HG03159 (cell line): Measurements from ENCODE around the gene KLHL10.
A peak's percentile ranks its signal among the peaks of the same experiment; 100 is the strongest.

ENCODE experiments used
- ATAC-seq: cut with Tn5 transposase; IDR thresholded peaks from one replicate; pipeline ENCODE4 v1.9.1; 2021; ENCODE audit warnings: mild to moderate bottlenecking, moderate library complexity; ENCODE audit not compliant: unreplicated experiment

Gene KLHL10

GRCh38 chr17:41837761-41838538 lies at the start of gene KLHL10:
TSS of gene KLHL10 (plus strand) at chr17:41837825. CDS start at chr17:41837933, 108 bp downstream.
- no peak for ATAC-seq

DNA sequence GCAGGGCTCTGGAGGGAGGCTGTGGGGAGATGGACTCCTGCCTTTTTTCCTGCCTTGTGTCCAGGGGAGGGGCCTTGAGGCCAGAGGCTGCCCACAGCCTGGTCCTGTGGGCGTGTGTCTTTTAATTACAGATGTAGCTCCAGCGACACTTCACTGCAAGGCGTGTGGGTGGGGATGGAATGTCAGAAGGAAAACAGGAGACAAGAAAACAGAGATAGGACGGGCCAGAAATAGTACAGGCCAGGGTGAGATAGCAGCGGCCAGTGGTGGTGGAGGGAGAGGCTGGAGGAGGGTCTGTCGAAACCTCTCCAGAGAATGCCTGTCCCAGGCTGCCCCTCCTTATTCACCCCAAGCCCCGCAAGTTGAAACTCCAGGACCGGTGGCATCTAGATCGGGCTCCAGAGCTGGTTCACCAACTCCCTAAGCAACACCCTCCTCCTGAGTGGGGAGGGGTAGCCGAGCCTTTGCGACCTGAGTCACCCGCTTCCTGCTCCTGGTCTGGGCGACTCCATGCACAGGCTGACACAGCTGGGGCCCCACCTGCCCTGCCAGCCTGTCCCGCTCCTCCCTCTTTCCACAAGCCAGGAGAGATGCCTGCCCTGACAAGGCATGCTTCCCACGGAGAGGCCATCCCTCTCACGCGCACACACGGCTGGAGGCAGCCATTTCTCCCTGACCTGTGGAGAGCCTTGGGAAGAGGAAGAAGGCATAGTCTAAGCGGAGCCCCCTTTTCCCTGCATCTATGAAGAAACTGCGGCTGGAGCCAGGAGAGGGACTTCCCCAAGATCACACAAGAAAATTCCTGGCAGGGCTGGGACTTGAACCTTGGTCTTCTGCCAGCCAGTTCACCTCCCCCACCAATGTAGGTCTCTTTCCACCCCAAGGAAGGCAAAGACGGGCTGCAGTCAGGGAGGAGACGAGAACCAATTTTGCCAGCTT lies 44.5 kb upstream of the KLHL10 start:
- ATAC-seq: no peak

GRCh38 chr17:41793784-41794539 lies 43.7 kb upstream of the KLHL10 start:
- ATAC-seq: no peak

DNA sequence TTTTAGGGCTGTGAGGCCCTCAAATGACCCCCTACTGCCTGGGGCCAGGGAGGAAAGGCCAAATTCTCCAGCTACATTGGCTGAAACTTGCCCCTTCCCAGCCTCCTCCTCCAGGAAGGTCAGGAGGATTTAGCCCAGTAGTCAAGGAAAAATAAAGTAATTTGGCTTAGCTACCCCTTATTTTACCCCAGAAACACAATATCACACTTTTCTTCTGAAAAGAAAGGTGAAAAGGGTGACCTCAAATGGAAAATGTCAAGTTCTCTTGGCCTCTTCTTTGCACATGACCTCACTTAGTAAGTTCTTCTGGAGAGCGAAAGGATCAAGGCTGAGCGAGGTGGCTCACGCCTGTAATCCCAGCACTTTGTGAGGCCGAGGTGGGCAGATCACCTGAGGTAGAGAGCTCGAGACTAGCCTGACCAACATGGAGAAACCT lies 43.1 kb upstream of the KLHL10 start:
- ATAC-seq: no peak

- ATAC-seq: no peak
Measured at GRCh38 chr17:41796121-41796895, 41.3 kb upstream of the KLHL10 start.

GRCh38 chr17:41797377-41797776 lies 40.2 kb upstream of the KLHL10 start:
- no peak for ATAC-seq

GRCh38 chr17:41799366-41799765 lies 38.3 kb upstream of the KLHL10 start:
- no peak for ATAC-seq

- ATAC-seq: no peak
Measured at GRCh38 chr17:41800601-41801373, 36.8 kb upstream of the KLHL10 start.

DNA sequence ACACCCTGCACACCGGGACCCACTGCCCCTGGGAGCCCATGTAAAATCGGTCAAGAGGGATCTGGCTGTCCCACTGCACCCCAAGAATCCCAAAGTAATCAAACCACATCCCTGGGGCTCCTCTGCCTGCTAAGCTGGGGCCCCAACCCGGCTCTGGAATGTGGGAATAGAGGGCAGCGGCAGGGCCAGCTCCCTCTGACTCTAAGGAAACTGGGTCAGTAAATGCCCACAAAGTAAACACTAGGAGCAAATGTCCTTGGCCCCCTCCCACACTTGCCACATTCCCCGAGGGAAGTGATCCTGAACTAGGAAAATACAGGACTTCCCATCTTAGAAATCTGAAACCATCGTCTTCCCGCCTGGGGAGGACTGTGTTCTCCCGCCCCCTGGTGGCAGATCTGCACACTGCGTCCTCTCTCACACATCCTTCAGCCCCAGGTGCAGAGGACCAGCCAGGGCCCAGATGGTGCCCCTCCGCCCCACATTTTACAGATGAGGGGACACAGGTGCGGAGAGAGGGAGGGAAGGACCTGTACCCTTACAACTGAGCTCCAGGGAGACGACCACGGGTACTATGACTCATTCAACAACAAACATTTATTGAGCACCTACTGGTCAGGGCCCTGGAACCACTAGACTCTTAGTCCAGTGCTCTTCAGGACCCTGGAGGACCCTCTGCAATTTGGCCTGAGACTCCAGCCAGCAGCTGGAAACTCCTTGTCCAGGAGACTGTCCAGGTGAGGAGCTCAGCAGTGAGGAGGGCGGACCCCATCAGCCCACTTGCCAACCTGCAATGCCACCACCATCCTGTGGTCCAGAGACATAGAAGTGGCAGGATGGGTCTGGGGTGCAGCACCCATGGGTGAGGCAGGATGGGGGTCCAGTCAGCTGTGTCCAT lies 36.0 kb upstream of the KLHL10 start:
- peak; percentile 58 for ATAC-seq

- ATAC-seq: no peak
Measured at GRCh38 chr17:41803049-41804020, 34.3 kb upstream of the KLHL10 start.

DNA sequence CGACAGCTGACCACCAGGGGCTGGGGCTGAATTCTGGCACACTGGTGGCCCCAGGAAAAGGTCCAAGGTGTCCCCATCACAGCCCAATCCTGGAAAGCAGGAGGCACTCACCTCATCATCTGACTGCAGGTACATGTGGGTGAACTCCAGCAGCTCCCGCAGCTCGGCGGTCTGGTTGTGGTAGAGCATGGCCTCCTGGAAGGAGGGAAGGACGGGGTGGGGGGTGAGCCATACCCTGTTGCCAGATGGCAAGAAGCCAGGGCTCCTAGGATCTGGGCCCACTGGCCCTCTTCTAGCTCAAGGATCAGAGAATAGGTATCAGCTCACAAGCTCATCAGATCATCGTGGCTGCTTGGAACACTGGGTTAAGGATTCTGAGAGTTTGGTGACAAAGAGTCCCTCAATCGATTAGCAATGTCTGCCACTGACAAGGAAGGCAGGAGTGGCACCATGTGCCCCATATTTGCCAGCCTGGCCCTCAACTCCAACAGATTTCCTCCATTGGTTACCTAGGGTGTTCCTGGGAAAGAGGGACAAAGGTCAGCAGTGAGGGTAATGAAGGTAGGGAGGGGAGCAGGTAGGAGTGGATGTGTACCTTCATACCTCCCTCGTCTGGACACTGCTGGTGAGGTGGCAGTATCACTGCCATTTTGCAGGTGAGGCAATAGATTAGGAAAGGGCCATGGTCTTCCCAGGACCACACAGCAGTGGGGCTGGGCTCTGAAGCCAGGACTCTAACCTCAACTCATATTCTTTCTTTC lies 30.8 kb upstream of the KLHL10 start:
- no peak for ATAC-seq

DNA sequence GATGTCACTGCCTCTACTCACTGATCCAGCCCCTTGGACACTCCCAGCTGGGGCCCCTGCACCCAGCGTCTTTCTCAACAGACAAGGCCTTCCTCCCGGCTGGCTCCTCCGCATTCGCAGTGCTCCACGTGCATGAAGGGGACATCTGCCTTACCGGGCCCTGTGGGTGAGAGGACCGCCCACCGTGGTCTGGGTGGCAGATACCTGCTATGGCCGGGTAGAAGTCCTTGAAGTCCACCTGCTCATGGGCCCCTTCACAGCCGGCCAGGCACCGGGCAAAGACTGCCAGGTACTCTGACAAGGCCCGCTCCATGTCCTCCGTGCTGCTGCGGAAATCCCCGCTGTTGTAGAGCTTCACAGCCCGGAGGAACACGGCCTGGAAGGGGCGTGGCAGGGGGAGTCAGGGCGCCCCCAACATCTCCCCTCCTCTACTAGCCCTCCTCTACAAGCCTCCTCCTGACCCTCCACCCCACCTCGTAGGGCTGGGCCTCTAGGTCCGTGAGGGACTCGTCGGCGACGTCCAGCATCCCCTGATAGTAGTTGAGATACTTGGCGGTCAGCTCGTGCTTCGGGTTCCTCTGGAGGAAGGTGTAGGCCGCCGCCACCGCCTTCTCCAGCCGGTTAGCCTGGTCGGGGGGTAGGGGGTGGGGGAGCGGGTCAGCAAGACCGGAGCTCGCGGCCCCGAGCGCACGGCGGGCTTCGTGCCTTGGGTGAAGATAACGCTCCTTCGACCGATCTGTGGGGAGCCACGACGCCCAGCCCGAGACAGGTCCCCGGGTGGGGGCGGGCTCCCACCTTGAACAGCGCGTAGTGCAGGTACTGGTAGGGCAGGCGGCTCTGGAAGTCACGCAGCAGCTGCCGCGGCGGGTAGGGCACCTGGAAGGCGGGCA lies 26.7 kb upstream of the KLHL10 start:
- ATAC-seq: no peak

GRCh38 chr17:41811549-41812380 lies 25.9 kb upstream of the KLHL10 start, which contains the start of gene P3H4:
TSS of gene P3H4 (minus strand) at chr17:41811949. CDS start at chr17:41811915, 34 bp downstream.
- ATAC-seq: peak; percentile 58

DNA sequence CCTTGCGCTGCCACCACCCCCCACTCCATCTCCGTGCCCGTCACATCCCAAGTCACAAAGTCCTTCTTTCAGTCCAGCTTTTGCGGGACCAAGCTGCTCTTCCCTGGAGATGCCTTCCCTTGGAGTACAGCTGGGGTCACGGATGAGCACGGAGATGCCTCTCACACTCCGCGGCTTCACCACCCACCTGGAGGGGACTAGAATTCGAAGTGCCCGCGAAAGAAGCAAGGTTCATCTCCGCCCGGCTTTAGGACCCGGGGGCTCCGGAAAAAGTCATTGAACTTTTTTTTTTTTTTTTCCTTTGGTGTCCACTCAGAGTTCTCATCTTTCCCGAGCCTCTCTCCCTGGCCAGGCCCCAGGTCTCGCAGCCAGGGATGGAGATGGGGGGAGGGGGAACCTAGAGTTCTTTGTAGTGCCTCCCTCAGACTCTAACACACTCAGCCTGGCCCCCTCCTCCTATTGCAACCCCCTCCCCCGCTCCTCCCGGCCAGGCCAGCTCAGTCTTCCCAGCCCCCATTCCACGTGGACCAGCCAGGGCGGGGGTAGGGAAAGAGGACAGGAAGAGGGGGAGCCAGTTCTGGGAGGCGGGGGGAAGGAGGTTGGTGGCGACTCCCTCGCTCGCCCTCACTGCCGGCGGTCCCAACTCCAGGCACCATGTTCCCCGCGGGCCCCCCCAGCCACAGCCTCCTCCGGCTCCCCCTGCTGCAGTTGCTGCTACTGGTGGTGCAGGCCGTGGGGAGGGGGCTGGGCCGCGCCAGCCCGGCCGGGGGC lies 25.1 kb upstream of the KLHL10 start, which contains the start of gene FKBP10:
Gene FKBP10 (plus strand): TSS at position 624 of the 771 bp plus-strand sequence. CDS start 31 bp downstream, at position 655.
- peak; percentile 23 for ATAC-seq
